Liver (tissue), 9 donors: Measurements from ENCODE around the gene LRRC8A. TPM values are rescaled to one million over a fixed set of nuclear protein-coding genes. Genes with fewer than 3 reads are reported as not detected.

ENCODE experiments used
- DNase-seq: peaks from one replicate; pipeline ENCODE4 v3.0.0-alpha.2; 2017; ENCODE audit warnings: low spot score
- H3K27ac ChIP-seq, 2 donors: one replicate each; pipeline ENCODE4 v1.7.0; 2013; ENCODE audit warnings: inconsistent platforms in 2 of 2, low read length in 2 of 2, control low read depth in 1 of 2, low read depth in 1 of 2, mild to moderate bottlenecking in 1 of 2
- H3K27me3 ChIP-seq, 4 donors: one replicate each; pipeline versions ENCODE4 v1.6.1 to v1.7.0; 2013; ENCODE audit warnings: low read length in 3 of 4, inconsistent platforms in 1 of 4, mild to moderate bottlenecking in 1 of 4, moderate library complexity in 1 of 4; ENCODE audit not compliant: control insufficient read depth in 4 of 4, insufficient read depth in 4 of 4
- H3K36me3 ChIP-seq, 4 donors: one replicate each; pipeline versions ENCODE4 v1.6.1 to v1.7.0; 2013; ENCODE audit warnings: low read length in 3 of 4, mild to moderate bottlenecking in 3 of 4, low read depth in 1 of 4, moderate library complexity in 1 of 4; ENCODE audit not compliant: control insufficient read depth in 4 of 4, insufficient read depth in 3 of 4
- H3K4me1 ChIP-seq, 4 donors: one replicate each; pipeline versions ENCODE4 v1.6.1 to v1.7.0; 2013; ENCODE audit warnings: low read length in 3 of 4, mild to moderate bottlenecking in 3 of 4, moderate library complexity in 1 of 4; ENCODE audit not compliant: control insufficient read depth in 4 of 4, insufficient read depth in 4 of 4
- H3K4me3 ChIP-seq, 3 donors: one replicate each; pipeline versions ENCODE4 v1.6.1 to v1.7.0; 2013; ENCODE audit warnings: low read length in 3 of 3, control low read depth in 1 of 3, low read depth in 1 of 3, mild to moderate bottlenecking in 1 of 3
- H3K9ac ChIP-seq, 2 donors: one replicate each; pipeline ENCODE4 v1.7.0; 2013; ENCODE audit warnings: low read length in 2 of 2, mild to moderate bottlenecking in 2 of 2, moderate library complexity in 2 of 2, control low read depth in 1 of 2, low read depth in 1 of 2
- H3K9me3 ChIP-seq, 4 donors: one replicate each; pipeline versions ENCODE4 v1.6.1 to v1.7.0; 2013; ENCODE audit warnings: low read length in 3 of 4; ENCODE audit not compliant: control insufficient read depth in 4 of 4
- EGR1 ChIP-seq, 2 donors: IDR thresholded peaks; 2 replicates each; pipeline ENCODE4 v1.6.1; 2016 to 2018; ENCODE audit warnings: antibody characterized with exemption in 2 of 2, low read depth in 2 of 2
- FOXA1 ChIP-seq: IDR thresholded peaks from 2 replicates; pipeline ENCODE4 v1.6.1; 2016; ENCODE audit warnings: antibody characterized with exemption
- FOXA2 ChIP-seq: IDR thresholded peaks from 2 replicates; pipeline ENCODE4 v1.6.1; 2016; ENCODE audit warnings: antibody characterized with exemption
- GABPA ChIP-seq, 2 donors: IDR thresholded peaks in 1 of 2; conservative IDR thresholded peaks in 1 of 2; 2 replicates each; pipeline ENCODE4 v1.6.1; 2016; ENCODE audit warnings: antibody characterized with exemption in 2 of 2, mild to moderate bottlenecking in 1 of 2, moderate library complexity in 1 of 2
- HNF4A ChIP-seq, 2 donors: conservative IDR thresholded peaks; 2 replicates each; pipeline ENCODE4 v1.6.1; 2016; ENCODE audit warnings: antibody characterized with exemption in 2 of 2, mild to moderate bottlenecking in 2 of 2
- HNF4G ChIP-seq: IDR thresholded peaks from 2 replicates; pipeline ENCODE4 v1.6.1; 2016; ENCODE audit warnings: antibody characterized with exemption
- JUND ChIP-seq, 2 donors: IDR thresholded peaks; 2 replicates each; pipeline ENCODE4 v1.6.1; 2016; ENCODE audit warnings: antibody characterized with exemption in 2 of 2
- NR2F2 ChIP-seq: IDR thresholded peaks from 2 replicates; pipeline ENCODE4 v1.6.1; 2016; ENCODE audit warnings: antibody characterized with exemption
- RAD21 ChIP-seq, 2 donors: IDR thresholded peaks; 2 replicates each; pipeline ENCODE4 v1.6.1; 2016; ENCODE audit warnings: antibody characterized with exemption in 2 of 2, mild to moderate bottlenecking in 2 of 2
- RXRA ChIP-seq, 2 donors: IDR thresholded peaks; 2 replicates each; pipeline ENCODE4 v1.6.1; 2017 to 2018; ENCODE audit warnings: antibody characterized with exemption in 2 of 2, mild to moderate bottlenecking in 1 of 2
- SP1 ChIP-seq: IDR thresholded peaks from 2 replicates; pipeline ENCODE4 v1.6.1; 2018; ENCODE audit warnings: antibody characterized with exemption, mild to moderate bottlenecking
- TAF1 ChIP-seq: conservative IDR thresholded peaks from 2 replicates; pipeline ENCODE4 v1.6.1; 2016; ENCODE audit warnings: antibody characterized with exemption, mild to moderate bottlenecking
- YY1 ChIP-seq: IDR thresholded peaks from 2 replicates; pipeline ENCODE4 v1.6.1; 2016; ENCODE audit warnings: antibody characterized with exemption, mild to moderate bottlenecking
- WGBS: extraction: QIAGEN DNeasy Blood & Tissue Kit; methylation state at CpG from one replicate; pipeline ENCODE4 v1.1.7; 2013; 5-methylcytosine and 5-hydroxymethylcytosine counted together
- polyA plus RNA-seq, 2 donors: library from polyadenylated mRNA; stranded (reverse) in 1 of 2; unstranded in 1 of 2; fragments of 200-250 nt in 1 of 2; fragments of >200 nt in 1 of 2; fragmentation: Nextera tagmentation in 1 of 2; extraction: Ambion mirVana in 1 of 2; gene quantifications; one replicate each; pipeline versions ENCODE4 v1.2.1 to v1.2.3, GENCODE V29; 2013 to 2015
- total RNA-seq, 2 donors: library from RNA; depleted of rRNA; stranded (reverse); fragments of >200 nt; gene quantifications; one replicate each; pipeline ENCODE4 v1.2.3, GENCODE V29; 2014
- TF ChIP-seq, protein P1 (sequence below): IDR thresholded peaks from 2 replicates; pipeline ENCODE4 v1.6.1; 2016; ENCODE audit warnings: antibody characterized with exemption
- TF ChIP-seq, protein P2 (sequence below): IDR thresholded peaks from 2 replicates; pipeline ENCODE4 v1.6.1; 2016; ENCODE audit warnings: antibody characterized with exemption
- TF ChIP-seq, protein P3 (sequence below): IDR thresholded peaks from 2 replicates; pipeline ENCODE4 v1.6.1; 2016; ENCODE audit warnings: antibody characterized with exemption
- TF ChIP-seq, protein P4 (sequence below): fragments of 150-350 bp; IDR thresholded peaks from 2 replicates; pipeline ENCODE4 v1.5.1; 2017; ENCODE audit warnings: improper control_type of control experiment, low read depth, low read length; ENCODE audit not compliant: missing input control
- TF ChIP-seq, protein P5 (sequence below): IDR thresholded peaks from 2 replicates; pipeline ENCODE4 v1.6.1; 2016; ENCODE audit warnings: antibody characterized with exemption, mild to moderate bottlenecking
- donor health status: healthy.
- donor health status: healthy.
- donor health status: healthy.
- donor health status: healthy.
- donor health status: healthy.

Gene LRRC8A
- total RNA-seq = 10 to 100 TPM; 15.8 to 22.8 TPM
- polyA plus RNA-seq = 10 to 100 TPM; 14.6 to 19.9 TPM

DNA sequence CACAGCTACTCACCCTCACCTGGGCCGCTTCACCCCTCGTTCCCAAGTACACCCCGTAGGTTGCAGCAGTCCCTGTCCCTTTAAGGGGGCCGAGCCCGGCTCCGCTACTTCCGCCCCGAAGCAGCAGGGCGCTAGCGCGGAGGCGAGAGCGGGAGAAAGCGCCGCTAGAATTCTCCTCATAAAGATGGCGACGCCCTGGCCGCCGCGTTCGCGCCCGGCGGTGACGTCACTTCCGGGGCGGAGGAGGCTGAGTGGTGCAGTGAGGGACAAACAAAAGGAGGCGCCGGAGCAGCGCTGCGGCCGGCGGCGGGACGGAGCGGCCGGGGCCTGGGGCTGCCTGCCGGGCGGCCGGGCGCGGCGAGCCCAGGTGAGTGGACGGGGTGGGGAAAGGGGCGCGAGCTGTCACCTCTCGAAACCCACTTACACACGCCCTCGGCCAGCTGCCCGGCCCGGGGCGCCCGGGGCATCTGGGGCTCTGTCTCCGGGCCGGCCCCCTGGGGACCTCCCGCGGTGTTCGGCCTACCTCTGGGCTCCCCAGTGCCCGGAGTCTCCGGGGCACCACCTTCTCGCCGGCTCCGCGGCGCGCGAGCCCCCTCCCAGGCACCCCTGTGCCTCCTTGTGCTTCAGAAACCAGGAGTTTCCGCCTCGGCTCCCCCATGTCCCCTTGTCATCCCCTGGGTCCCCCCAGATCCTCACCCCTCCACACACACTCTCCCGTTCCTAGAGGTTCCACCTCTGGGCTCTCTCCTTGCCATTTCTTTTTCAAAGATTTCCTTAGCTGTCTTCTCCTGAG lies at the start of gene LRRC8A, which contains the start of gene KYAT1:
Gene LRRC8A, plus strand, starts transcription at position 250 of the 793 bp plus-strand sequence. CDS start 25,032 bp downstream, outside the sequence.
Gene KYAT1, minus strand, starts transcription at position 67 of the 793 bp plus-strand sequence. CDS start 36,545 bp downstream, outside the sequence.
- no peaks in the 10 kb centered on the region for H3K27me3 ChIP-seq
- H3K4me1 ChIP-seq = peaks cover 12 to 56% (median 43%) of the 10 kb centered on the region in 4 donors
- H3K4me3 ChIP-seq = peak within 1 kb of the TSS; percentile 79 to 90 (median 87)
- peak within 1 kb of the TSS; percentile 84 to 96 for H3K9ac ChIP-seq
- H3K36me3 ChIP-seq = peaks cover 7 to 14% (median 10%) of the 10 kb centered on the region in 4 donors
- H3K27ac ChIP-seq = peak within 1 kb of the TSS; percentile 85 to 87
- peak; percentile 99 for DNase-seq
- under 1% methylated on average over 70 of the region's 70 CpGs for WGBS
- H3K9me3 ChIP-seq = no peaks in the 10 kb centered on the region
- no peak for TF ChIP-seq FOXA2
- peak; percentile 53 to 58 for TF ChIP-seq RAD21 (IDR thresholded peaks at IDR 0.05)
- peak in 1 of 2 donors; percentile 80 for TF ChIP-seq EGR1 (IDR thresholded peaks at IDR 0.05; ENCODE audit: low read depth in 2 of 2)
- peak; percentile 41 to 55 for TF ChIP-seq HNF4A (conservative IDR thresholded peaks at IDR 0.05)
- peak; percentile 16 to 59 for TF ChIP-seq JUND (IDR thresholded peaks at IDR 0.05)
- peak; percentile 72 to 93 for TF ChIP-seq GABPA (IDR thresholded peaks at IDR 0.05 in 1 of 2, conservative IDR thresholded peaks at IDR 0.05 in 1 of 2)
- TF ChIP-seq YY1 = peak; percentile 98
- no peak for TF ChIP-seq TAF1
- no peak for TF ChIP-seq HNF4G
- TF ChIP-seq NR2F2 = peak; percentile 15
- TF ChIP-seq, protein P1, sequence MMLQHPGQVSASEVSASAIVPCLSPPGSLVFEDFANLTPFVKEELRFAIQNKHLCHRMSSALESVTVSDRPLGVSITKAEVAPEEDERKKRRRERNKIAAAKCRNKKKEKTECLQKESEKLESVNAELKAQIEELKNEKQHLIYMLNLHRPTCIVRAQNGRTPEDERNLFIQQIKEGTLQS = peak; percentile 38
- TF ChIP-seq RXRA (IDR thresholded peaks at IDR 0.05) = peak; percentile 52 to 61
- TF ChIP-seq, protein P2, sequence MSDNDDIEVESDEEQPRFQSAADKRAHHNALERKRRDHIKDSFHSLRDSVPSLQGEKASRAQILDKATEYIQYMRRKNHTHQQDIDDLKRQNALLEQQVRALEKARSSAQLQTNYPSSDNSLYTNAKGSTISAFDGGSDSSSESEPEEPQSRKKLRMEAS = peak; percentile 95
- TF ChIP-seq, protein P3, sequence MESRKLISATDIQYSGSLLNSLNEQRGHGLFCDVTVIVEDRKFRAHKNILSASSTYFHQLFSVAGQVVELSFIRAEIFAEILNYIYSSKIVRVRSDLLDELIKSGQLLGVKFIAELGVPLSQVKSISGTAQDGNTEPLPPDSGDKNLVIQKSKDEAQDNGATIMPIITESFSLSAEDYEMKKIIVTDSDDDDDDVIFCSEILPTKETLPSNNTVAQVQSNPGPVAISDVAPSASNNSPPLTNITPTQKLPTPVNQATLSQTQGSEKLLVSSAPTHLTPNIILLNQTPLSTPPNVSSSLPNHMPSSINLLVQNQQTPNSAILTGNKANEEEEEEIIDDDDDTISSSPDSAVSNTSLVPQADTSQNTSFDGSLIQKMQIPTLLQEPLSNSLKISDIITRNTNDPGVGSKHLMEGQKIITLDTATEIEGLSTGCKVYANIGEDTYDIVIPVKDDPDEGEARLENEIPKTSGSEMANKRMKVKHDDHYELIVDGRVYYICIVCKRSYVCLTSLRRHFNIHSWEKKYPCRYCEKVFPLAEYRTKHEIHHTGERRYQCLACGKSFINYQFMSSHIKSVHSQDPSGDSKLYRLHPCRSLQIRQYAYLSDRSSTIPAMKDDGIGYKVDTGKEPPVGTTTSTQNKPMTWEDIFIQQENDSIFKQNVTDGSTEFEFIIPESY = no peak
- TF ChIP-seq, protein P4, sequence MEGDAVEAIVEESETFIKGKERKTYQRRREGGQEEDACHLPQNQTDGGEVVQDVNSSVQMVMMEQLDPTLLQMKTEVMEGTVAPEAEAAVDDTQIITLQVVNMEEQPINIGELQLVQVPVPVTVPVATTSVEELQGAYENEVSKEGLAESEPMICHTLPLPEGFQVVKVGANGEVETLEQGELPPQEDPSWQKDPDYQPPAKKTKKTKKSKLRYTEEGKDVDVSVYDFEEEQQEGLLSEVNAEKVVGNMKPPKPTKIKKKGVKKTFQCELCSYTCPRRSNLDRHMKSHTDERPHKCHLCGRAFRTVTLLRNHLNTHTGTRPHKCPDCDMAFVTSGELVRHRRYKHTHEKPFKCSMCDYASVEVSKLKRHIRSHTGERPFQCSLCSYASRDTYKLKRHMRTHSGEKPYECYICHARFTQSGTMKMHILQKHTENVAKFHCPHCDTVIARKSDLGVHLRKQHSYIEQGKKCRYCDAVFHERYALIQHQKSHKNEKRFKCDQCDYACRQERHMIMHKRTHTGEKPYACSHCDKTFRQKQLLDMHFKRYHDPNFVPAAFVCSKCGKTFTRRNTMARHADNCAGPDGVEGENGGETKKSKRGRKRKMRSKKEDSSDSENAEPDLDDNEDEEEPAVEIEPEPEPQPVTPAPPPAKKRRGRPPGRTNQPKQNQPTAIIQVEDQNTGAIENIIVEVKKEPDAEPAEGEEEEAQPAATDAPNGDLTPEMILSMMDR = no peak
- peak; percentile 14 for TF ChIP-seq FOXA1
- TF ChIP-seq, protein P5, sequence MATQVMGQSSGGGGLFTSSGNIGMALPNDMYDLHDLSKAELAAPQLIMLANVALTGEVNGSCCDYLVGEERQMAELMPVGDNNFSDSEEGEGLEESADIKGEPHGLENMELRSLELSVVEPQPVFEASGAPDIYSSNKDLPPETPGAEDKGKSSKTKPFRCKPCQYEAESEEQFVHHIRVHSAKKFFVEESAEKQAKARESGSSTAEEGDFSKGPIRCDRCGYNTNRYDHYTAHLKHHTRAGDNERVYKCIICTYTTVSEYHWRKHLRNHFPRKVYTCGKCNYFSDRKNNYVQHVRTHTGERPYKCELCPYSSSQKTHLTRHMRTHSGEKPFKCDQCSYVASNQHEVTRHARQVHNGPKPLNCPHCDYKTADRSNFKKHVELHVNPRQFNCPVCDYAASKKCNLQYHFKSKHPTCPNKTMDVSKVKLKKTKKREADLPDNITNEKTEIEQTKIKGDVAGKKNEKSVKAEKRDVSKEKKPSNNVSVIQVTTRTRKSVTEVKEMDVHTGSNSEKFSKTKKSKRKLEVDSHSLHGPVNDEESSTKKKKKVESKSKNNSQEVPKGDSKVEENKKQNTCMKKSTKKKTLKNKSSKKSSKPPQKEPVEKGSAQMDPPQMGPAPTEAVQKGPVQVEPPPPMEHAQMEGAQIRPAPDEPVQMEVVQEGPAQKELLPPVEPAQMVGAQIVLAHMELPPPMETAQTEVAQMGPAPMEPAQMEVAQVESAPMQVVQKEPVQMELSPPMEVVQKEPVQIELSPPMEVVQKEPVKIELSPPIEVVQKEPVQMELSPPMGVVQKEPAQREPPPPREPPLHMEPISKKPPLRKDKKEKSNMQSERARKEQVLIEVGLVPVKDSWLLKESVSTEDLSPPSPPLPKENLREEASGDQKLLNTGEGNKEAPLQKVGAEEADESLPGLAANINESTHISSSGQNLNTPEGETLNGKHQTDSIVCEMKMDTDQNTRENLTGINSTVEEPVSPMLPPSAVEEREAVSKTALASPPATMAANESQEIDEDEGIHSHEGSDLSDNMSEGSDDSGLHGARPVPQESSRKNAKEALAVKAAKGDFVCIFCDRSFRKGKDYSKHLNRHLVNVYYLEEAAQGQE = peak; percentile 80
- peak; percentile 65 for TF ChIP-seq SP1
